Testis (tissue), 2 donors: ENCODE measurements around the gene CCDC124.

Source experiments
- POLR2A ChIP-seq: fragments of 450-650 bp; IDR thresholded peaks from one replicate; pipeline ENCODE4 v1.6.1; 2017; ENCODE audit warnings: antibody characterized with exemption, mild to moderate bottlenecking, moderate library complexity
- TF ChIP-seq, protein P1 (sequence below), 3 experiments: fragments of 450-650 bp in 2 of 3; fragments of 200-600 bp in 1 of 3; sonication (generic) in 1 of 3; IDR thresholded peaks; one replicate each; pipeline ENCODE4 v1.5.1; 2016 to 2019; ENCODE audit warnings: antibody characterized with exemption in 3 of 3, mild to moderate bottlenecking in 2 of 3, moderate library complexity in 1 of 3

DNA sequence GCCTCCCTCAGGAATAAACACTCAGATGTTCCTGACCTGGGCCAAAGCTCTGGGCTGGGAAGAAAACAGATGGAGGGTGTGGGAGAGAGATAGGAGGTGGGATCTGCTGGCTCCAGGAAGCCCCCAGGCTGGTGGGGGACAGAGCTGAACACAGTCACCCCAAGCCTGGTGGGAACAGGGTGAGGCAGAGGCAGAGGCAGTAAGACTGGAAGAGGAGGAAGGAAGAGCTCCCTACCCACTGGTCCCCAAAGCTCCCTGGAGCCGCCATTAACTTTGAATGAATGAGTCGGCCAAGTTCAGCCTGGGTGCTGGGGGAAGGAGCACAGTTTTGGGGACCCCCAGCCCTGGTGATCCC, 33.3 kb downstream of the CCDC124 start:
- no peak for TF ChIP-seq POLR2A
- TF ChIP-seq, protein P1, sequence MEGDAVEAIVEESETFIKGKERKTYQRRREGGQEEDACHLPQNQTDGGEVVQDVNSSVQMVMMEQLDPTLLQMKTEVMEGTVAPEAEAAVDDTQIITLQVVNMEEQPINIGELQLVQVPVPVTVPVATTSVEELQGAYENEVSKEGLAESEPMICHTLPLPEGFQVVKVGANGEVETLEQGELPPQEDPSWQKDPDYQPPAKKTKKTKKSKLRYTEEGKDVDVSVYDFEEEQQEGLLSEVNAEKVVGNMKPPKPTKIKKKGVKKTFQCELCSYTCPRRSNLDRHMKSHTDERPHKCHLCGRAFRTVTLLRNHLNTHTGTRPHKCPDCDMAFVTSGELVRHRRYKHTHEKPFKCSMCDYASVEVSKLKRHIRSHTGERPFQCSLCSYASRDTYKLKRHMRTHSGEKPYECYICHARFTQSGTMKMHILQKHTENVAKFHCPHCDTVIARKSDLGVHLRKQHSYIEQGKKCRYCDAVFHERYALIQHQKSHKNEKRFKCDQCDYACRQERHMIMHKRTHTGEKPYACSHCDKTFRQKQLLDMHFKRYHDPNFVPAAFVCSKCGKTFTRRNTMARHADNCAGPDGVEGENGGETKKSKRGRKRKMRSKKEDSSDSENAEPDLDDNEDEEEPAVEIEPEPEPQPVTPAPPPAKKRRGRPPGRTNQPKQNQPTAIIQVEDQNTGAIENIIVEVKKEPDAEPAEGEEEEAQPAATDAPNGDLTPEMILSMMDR (IDR thresholded peaks at IDR 0.05), result no peak
